WTC11 (cell line): Measurements from ENCODE around the gene ENAH.
"Not testable (repeated sequence)": the region's sequence is repeated elsewhere in the genome, so short reads cannot be mapped to it uniquely, and the experiment has no call there.

Source experiments
- ATF1 ChIP-seq: sonication (generic); formaldehyde crosslinking; IDR thresholded peaks from 2 replicates; pipeline ENCODE4 v1.8.1; 2023; ENCODE audit warnings: mild to moderate bottlenecking, moderate library complexity, missing genetic modification reagents
- CDX4 ChIP-seq: fragments of 250-450 bp; sonication (Bioruptor Pico); IDR thresholded peaks from 2 replicates; pipeline ENCODE4 v1.9.0; 2021; ENCODE audit warnings: moderate library complexity, mild to moderate bottlenecking, inconsistent platforms, borderline replicate concordance
- CTCF ChIP-seq: fragments of 200-600 bp; IDR thresholded peaks from 2 replicates; pipeline ENCODE4 v1.8.0; 2022; ENCODE audit warnings: antibody characterized with exemption
- E2F4 ChIP-seq: sonication (generic); formaldehyde crosslinking; IDR thresholded peaks from 2 replicates; pipeline ENCODE4 v1.8.1; 2022; ENCODE audit warnings: low read depth, mild to moderate bottlenecking, moderate library complexity, missing genetic modification reagents, borderline replicate concordance
- ELF4 ChIP-seq: sonication (generic); formaldehyde crosslinking; IDR thresholded peaks from 2 replicates; pipeline ENCODE4 v1.8.1; 2022; ENCODE audit warnings: low read depth, mild to moderate bottlenecking, moderate library complexity, missing genetic modification reagents
- FOXJ3 ChIP-seq: sonication (generic); formaldehyde crosslinking; IDR thresholded peaks from 2 replicates; pipeline ENCODE4 v1.9.0; 2021; ENCODE audit warnings: missing genetic modification reagents, mild to moderate bottlenecking, borderline replicate concordance
- MLX ChIP-seq: sonication (generic); formaldehyde crosslinking; IDR thresholded peaks from 2 replicates; pipeline ENCODE4 v1.8.1; 2023; ENCODE audit warnings: mild to moderate bottlenecking, missing genetic modification reagents, moderate library complexity
- RELA ChIP-seq: sonication (generic); formaldehyde crosslinking; IDR thresholded peaks from 2 replicates; pipeline ENCODE4 v1.8.1; 2022; ENCODE audit warnings: missing genetic modification reagents, mild to moderate bottlenecking, borderline replicate concordance
- SMAD4 ChIP-seq: sonication (generic); formaldehyde crosslinking; IDR thresholded peaks from 2 replicates; pipeline ENCODE4 v1.8.0; 2022; ENCODE audit warnings: mild to moderate bottlenecking, missing genetic modification reagents
- SP1 ChIP-seq: sonication (generic); formaldehyde crosslinking; conservative IDR thresholded peaks from 2 replicates; pipeline ENCODE4 v1.8.1; 2022; ENCODE audit warnings: missing genetic modification reagents
- ZNF281 ChIP-seq: sonication (generic); formaldehyde crosslinking; IDR thresholded peaks from 2 replicates; pipeline ENCODE4 v1.8.0; 2023; ENCODE audit warnings: mild to moderate bottlenecking, missing genetic modification reagents
- ZNF512 ChIP-seq: sonication (generic); formaldehyde crosslinking; IDR thresholded peaks from 2 replicates; pipeline ENCODE4 v1.8.1; 2022; ENCODE audit warnings: missing genetic modification reagents, borderline replicate concordance

GRCh38 chr1:225656259-225656655, 3.3 kb upstream of the ENAH start:
- TF ChIP-seq CTCF; ELF4; ATF1 (CRISPR knock-in tag); SMAD4; MLX (CRISPR knock-in tag); ZNF512 (CRISPR knock-in tag); E2F4 (CRISPR knock-in tag); RELA (CRISPR knock-in tag); FOXJ3 (CRISPR knock-in tag); CDX4 (CRISPR knock-in tag); ZNF281; SP1: not testable (repeated sequence)
